ENCODE data around the gene TIMM23B. TPM values are rescaled to one million over a fixed set of nuclear protein-coding genes. Genes with fewer than 3 reads are reported as not detected.
"Not testable (repeated sequence)": the region's sequence is repeated elsewhere in the genome, so short reads cannot be mapped to it uniquely, and the experiment has no call there.

The TIMM23B gene
- total RNA-seq, 1 experiment from 2014 or later = 18.9 TPM

- H3K4me1 ChIP-seq (ENCODE audit: control insufficient read depth in 1 of 2, insufficient read depth in 2 of 2, low read length in 2 of 2); RAD21 ChIA-PET (ENCODE audit: low non-redundant PET in 1 of 2, low total read pairs in 2 of 2, uncharacterized antibody in 2 of 2, unreplicated experiment in 2 of 2); ATAC-seq; DNase-seq (ENCODE audit: low read depth, low spot score); H4K20me1 ChIP-seq (ENCODE audit: insufficient read depth); POLR2A ChIA-PET; H3K9me3 ChIP-seq (ENCODE audit: control insufficient read depth in 1 of 2, insufficient read depth in 1 of 2, low read depth in 1 of 2, low read length in 2 of 2); intact Hi-C loops (cut with micrococcal nuclease); H3K79me2 ChIP-seq (ENCODE audit: insufficient read depth, low read length); H3K27me3 ChIP-seq (ENCODE audit: insufficient read depth, low read length); H3K9me2 ChIP-seq (ENCODE audit: insufficient read depth); H3K4me2 ChIP-seq (ENCODE audit: low read length); H3K36me3 ChIP-seq (ENCODE audit: control insufficient read depth in 1 of 2, insufficient read depth in 2 of 2, low read length in 2 of 2); H3K4me3 ChIP-seq (replicated peaks in 1 of 2; ENCODE audit: low read depth in 1 of 2, low read length in 2 of 2); BruUV-seq (replicated peaks); H3K27ac ChIP-seq (ENCODE audit: low read depth, low read length); H3K9ac ChIP-seq (ENCODE audit: low read length); CTCF ChIA-PET; H2AFZ ChIP-seq (ENCODE audit: low read depth, low read length, poor library complexity, severe bottlenecking): not testable (repeated sequence)
Observed at GRCh38 chr10:49903829-49904228, 38.0 kb upstream of the TIMM23B start.

DNA sequence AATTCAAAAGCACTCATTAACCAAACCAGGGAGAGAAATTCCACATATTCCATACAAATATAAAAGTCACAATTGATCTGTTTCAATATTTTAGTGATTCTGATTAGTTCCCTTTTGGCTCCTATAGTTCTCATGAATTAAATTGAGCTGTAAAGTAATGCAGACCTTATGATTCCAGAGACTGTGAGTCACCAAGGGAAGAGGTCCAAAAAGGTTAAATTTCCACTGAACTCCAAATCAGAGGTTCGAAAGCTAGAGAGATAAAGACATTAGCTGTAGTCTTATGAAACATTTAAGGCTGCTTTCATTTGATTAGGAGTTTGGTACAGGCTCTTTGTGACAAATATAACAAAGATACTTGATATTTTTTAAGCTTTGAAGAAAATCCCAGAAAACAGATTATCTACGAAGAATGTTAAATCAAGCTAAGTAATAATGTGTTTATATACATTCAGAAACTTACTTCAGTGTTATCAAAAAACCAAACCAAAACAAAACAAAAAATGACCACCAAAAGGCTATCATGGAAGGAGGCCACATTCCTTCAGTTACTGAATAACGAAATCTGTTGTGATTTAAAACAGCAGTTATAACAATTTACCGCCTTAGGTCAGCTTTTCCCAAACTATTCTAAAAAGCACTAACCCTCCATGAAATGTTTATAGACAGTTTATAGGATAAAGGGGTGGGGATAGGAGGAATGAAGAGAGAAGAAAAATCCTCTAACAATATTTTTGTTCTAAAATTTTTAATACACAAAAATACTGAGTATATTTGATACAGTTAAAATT is 33.4 kb upstream of the TIMM23B start:
- POLR2A ChIA-PET; intact Hi-C loops (cut with micrococcal nuclease); ATAC-seq; H3K9me3 ChIP-seq (ENCODE audit: control insufficient read depth in 1 of 2, insufficient read depth in 1 of 2, low read depth in 1 of 2, low read length in 2 of 2); DNase-seq (ENCODE audit: low read depth, low spot score); BruUV-seq (replicated peaks); H3K79me2 ChIP-seq (ENCODE audit: insufficient read depth, low read length); H3K36me3 ChIP-seq (ENCODE audit: control insufficient read depth in 1 of 2, insufficient read depth in 2 of 2, low read length in 2 of 2); H3K27ac ChIP-seq (ENCODE audit: low read depth, low read length); H3K9me2 ChIP-seq (ENCODE audit: insufficient read depth); H3K4me3 ChIP-seq (replicated peaks in 1 of 2; ENCODE audit: low read depth in 1 of 2, low read length in 2 of 2); H3K4me2 ChIP-seq (ENCODE audit: low read length); CTCF ChIA-PET; H4K20me1 ChIP-seq (ENCODE audit: insufficient read depth); H3K9ac ChIP-seq (ENCODE audit: low read length); H3K27me3 ChIP-seq (ENCODE audit: insufficient read depth, low read length); H2AFZ ChIP-seq (ENCODE audit: low read depth, low read length, poor library complexity, severe bottlenecking); RAD21 ChIA-PET (ENCODE audit: low non-redundant PET in 1 of 2, low total read pairs in 2 of 2, uncharacterized antibody in 2 of 2, unreplicated experiment in 2 of 2): not testable (repeated sequence)
- H3K4me1 ChIP-seq (ENCODE audit: control insufficient read depth in 1 of 2, insufficient read depth in 2 of 2, low read length in 2 of 2) = peaks cover 4 to 13% of the 10 kb centered on the region in 2 experiments; a peak in 2 of 4 replicates

- H3K27me3 ChIP-seq (ENCODE audit: insufficient read depth, low read length); H3K9ac ChIP-seq (ENCODE audit: low read length); CTCF ChIA-PET; H3K9me2 ChIP-seq (ENCODE audit: insufficient read depth); H3K4me3 ChIP-seq (replicated peaks in 1 of 2; ENCODE audit: low read depth in 1 of 2, low read length in 2 of 2); RAD21 ChIA-PET (ENCODE audit: low non-redundant PET in 1 of 2, low total read pairs in 2 of 2, uncharacterized antibody in 2 of 2, unreplicated experiment in 2 of 2); POLR2A ChIA-PET; H3K79me2 ChIP-seq (ENCODE audit: insufficient read depth, low read length); DNase-seq (ENCODE audit: low read depth, low spot score); H3K36me3 ChIP-seq (ENCODE audit: control insufficient read depth in 1 of 2, insufficient read depth in 2 of 2, low read length in 2 of 2); H2AFZ ChIP-seq (ENCODE audit: low read depth, low read length, poor library complexity, severe bottlenecking); H3K27ac ChIP-seq (ENCODE audit: low read depth, low read length); H4K20me1 ChIP-seq (ENCODE audit: insufficient read depth); H3K4me2 ChIP-seq (ENCODE audit: low read length); H3K9me3 ChIP-seq (ENCODE audit: control insufficient read depth in 1 of 2, insufficient read depth in 1 of 2, low read depth in 1 of 2, low read length in 2 of 2); ATAC-seq; intact Hi-C loops (cut with micrococcal nuclease); BruUV-seq (replicated peaks): not testable (repeated sequence)
- peaks cover 4 to 13% of the 10 kb centered on the region in 2 experiments; a peak in 2 of 4 replicates for H3K4me1 ChIP-seq (ENCODE audit: control insufficient read depth in 1 of 2, insufficient read depth in 2 of 2, low read length in 2 of 2)
Observed at GRCh38 chr10:49910295-49910694, 31.6 kb upstream of the TIMM23B start.

- H2AFZ ChIP-seq (ENCODE audit: low read depth, low read length, poor library complexity, severe bottlenecking); H3K4me2 ChIP-seq (ENCODE audit: low read length); H3K4me3 ChIP-seq (replicated peaks in 1 of 2; ENCODE audit: low read depth in 1 of 2, low read length in 2 of 2); H3K9ac ChIP-seq (ENCODE audit: low read length); ATAC-seq; RAD21 ChIA-PET (ENCODE audit: low non-redundant PET in 1 of 2, low total read pairs in 2 of 2, uncharacterized antibody in 2 of 2, unreplicated experiment in 2 of 2); H3K4me1 ChIP-seq (ENCODE audit: control insufficient read depth in 1 of 2, insufficient read depth in 2 of 2, low read length in 2 of 2); H3K9me2 ChIP-seq (ENCODE audit: insufficient read depth); H3K79me2 ChIP-seq (ENCODE audit: insufficient read depth, low read length); CTCF ChIA-PET; H3K9me3 ChIP-seq (ENCODE audit: control insufficient read depth in 1 of 2, insufficient read depth in 1 of 2, low read depth in 1 of 2, low read length in 2 of 2); DNase-seq (ENCODE audit: low read depth, low spot score); H4K20me1 ChIP-seq (ENCODE audit: insufficient read depth); H3K27ac ChIP-seq (ENCODE audit: low read depth, low read length); H3K36me3 ChIP-seq (ENCODE audit: control insufficient read depth in 1 of 2, insufficient read depth in 2 of 2, low read length in 2 of 2); BruUV-seq (replicated peaks); POLR2A ChIA-PET; H3K27me3 ChIP-seq (ENCODE audit: insufficient read depth, low read length): not testable (repeated sequence)
- intact Hi-C loops (cut with micrococcal nuclease) = loop anchor here (5.0 kb wide), 1 partner anchor 324 kb away; no protein-coding TSS in a partner anchor
Observed at GRCh38 chr10:49916451-49916850, 25.4 kb upstream of the TIMM23B start.
